Measurements from ENCODE around the gene YIPF7. TPM values are rescaled to one million over a fixed set of nuclear protein-coding genes. Genes with fewer than 3 reads are reported as not detected.

Gene YIPF7
- total RNA-seq, 3 donors from 2014 or later (not counting 1 experiment from before 2014, with no cell fraction given) = 0.50 TPM; not detected in 2

GRCh38 chr4:44663539-44664263, 12.3 kb upstream of the YIPF7 start:
- intact Hi-C loops (cut with micrococcal nuclease) = no loop called here
- no peaks in the 10 kb centered on the region for H3K36me3 Mint-ChIP-seq
- no peaks in the 10 kb centered on the region for H3K9me3 ChIP-seq (ENCODE audit: control insufficient read depth, insufficient read depth, low read length)
- H3K27ac Mint-ChIP-seq = no peak overlapping the region
- no peak for ATAC-seq
- no peak overlapping the region for H3K27ac ChIP-seq (ENCODE audit: low read length)
- no peaks in the 10 kb centered on the region for H3K9me3 Mint-ChIP-seq
- no peak overlapping the region for H3K4me3 Mint-ChIP-seq
- no peak for DNase-seq
- no peaks in the 10 kb centered on the region for H3K4me1 Mint-ChIP-seq
- no peaks in the 10 kb centered on the region for H3K36me3 ChIP-seq (ENCODE audit: control insufficient read depth, insufficient read depth, low read length)
- no peaks in the 10 kb centered on the region for H3K27me3 ChIP-seq (ENCODE audit: control insufficient read depth, insufficient read depth, low read length)
- peaks cover 9 to 20% of the 10 kb centered on the region in 2 donors for H3K27me3 Mint-ChIP-seq (ENCODE audit: low read depth in 2 of 2)
- TF ChIP-seq CTCF (IDR thresholded peaks at IDR 0.05) = no peak
- no peak overlapping the region for H3K4me3 ChIP-seq (ENCODE audit: low read length)
- H3K4me1 ChIP-seq (ENCODE audit: control insufficient read depth, insufficient read depth, low read length) = no peaks in the 10 kb centered on the region
- 93% methylated on average over 19 of the region's 20 CpGs for WGBS (ENCODE audit: insufficient coverage)

- H3K36me3 Mint-ChIP-seq = no peaks in the 10 kb centered on the region
- ATAC-seq (no peak), DNase-seq (no peak)
- Histone ChIP-seq H3K9me3 (ENCODE audit: control insufficient read depth, insufficient read depth, low read length) (no peaks in the 10 kb centered on the region), H3K36me3 (ENCODE audit: control insufficient read depth, insufficient read depth, low read length) (no peaks in the 10 kb centered on the region), H3K4me1 (ENCODE audit: control insufficient read depth, insufficient read depth, low read length) (no peaks in the 10 kb centered on the region), H3K4me3 (ENCODE audit: low read length) (no peak overlapping the region), H3K27ac (ENCODE audit: low read length) (no peak overlapping the region), H3K27me3 (ENCODE audit: control insufficient read depth, insufficient read depth, low read length) (no peaks in the 10 kb centered on the region)
- no peaks in the 10 kb centered on the region for H3K4me1 Mint-ChIP-seq
- TF ChIP-seq CTCF (IDR thresholded peaks at IDR 0.05) = no peak
- H3K27ac Mint-ChIP-seq = no peak overlapping the region
- H3K27me3 Mint-ChIP-seq (ENCODE audit: low read depth in 2 of 2) = peaks cover 10 to 11% of the 10 kb centered on the region in 2 donors
- H3K9me3 Mint-ChIP-seq = no peaks in the 10 kb centered on the region
- WGBS (ENCODE audit: insufficient coverage) = 53% methylated on average over 2 of the region's 2 CpGs
- intact Hi-C loops (cut with micrococcal nuclease) = no loop called here
- H3K4me3 Mint-ChIP-seq = no peak overlapping the region
Observed at GRCh38 chr4:44662623-44663005, 11.2 kb upstream of the YIPF7 start.

GRCh38 chr4:44661940-44662622, 10.7 kb upstream of the YIPF7 start:
- Histone ChIP-seq H3K9me3 (ENCODE audit: control insufficient read depth, insufficient read depth, low read length) (no peaks in the 10 kb centered on the region), H3K4me3 (ENCODE audit: low read length) (no peak overlapping the region), H3K36me3 (ENCODE audit: control insufficient read depth, insufficient read depth, low read length) (no peaks in the 10 kb centered on the region), H3K4me1 (ENCODE audit: control insufficient read depth, insufficient read depth, low read length) (no peaks in the 10 kb centered on the region), H3K27me3 (ENCODE audit: control insufficient read depth, insufficient read depth, low read length) (no peaks in the 10 kb centered on the region), H3K27ac (ENCODE audit: low read length) (no peak overlapping the region)
- WGBS (ENCODE audit: insufficient coverage) = no CpG with 5 or more reads among the region's 1 CpG
- ATAC-seq (no peak), DNase-seq (no peak)
- peaks cover 6 to 7% of the 10 kb centered on the region in 2 donors for H3K27me3 Mint-ChIP-seq (ENCODE audit: low read depth in 2 of 2)
- H3K4me1 Mint-ChIP-seq = no peaks in the 10 kb centered on the region
- intact Hi-C loops (cut with micrococcal nuclease) = no loop called here
- no peak overlapping the region for H3K4me3 Mint-ChIP-seq
- no peak overlapping the region for H3K27ac Mint-ChIP-seq
- H3K36me3 Mint-ChIP-seq = no peaks in the 10 kb centered on the region
- no peak for TF ChIP-seq CTCF (IDR thresholded peaks at IDR 0.05)
- H3K9me3 Mint-ChIP-seq = no peaks in the 10 kb centered on the region
